Liver (tissue), 9 donors: ENCODE results near the gene CYTH3. TPM values are rescaled to one million over a fixed set of nuclear protein-coding genes. Genes with fewer than 3 reads are reported as not detected.
A peak's percentile ranks its signal among the peaks of the same experiment; 100 is the strongest.

Source experiments
- DNase-seq: peaks from one replicate; pipeline ENCODE4 v3.0.0-alpha.2; 2017; ENCODE audit warnings: low spot score
- H3K27ac ChIP-seq, 2 donors: one replicate each; pipeline ENCODE4 v1.7.0; 2013; ENCODE audit warnings: inconsistent platforms in 2 of 2, low read length in 2 of 2, control low read depth in 1 of 2, low read depth in 1 of 2, mild to moderate bottlenecking in 1 of 2
- H3K27me3 ChIP-seq, 4 donors: one replicate each; pipeline versions ENCODE4 v1.6.1 to v1.7.0; 2013; ENCODE audit warnings: low read length in 3 of 4, inconsistent platforms in 1 of 4, mild to moderate bottlenecking in 1 of 4, moderate library complexity in 1 of 4; ENCODE audit not compliant: control insufficient read depth in 4 of 4, insufficient read depth in 4 of 4
- H3K36me3 ChIP-seq, 4 donors: one replicate each; pipeline versions ENCODE4 v1.6.1 to v1.7.0; 2013; ENCODE audit warnings: low read length in 3 of 4, mild to moderate bottlenecking in 3 of 4, low read depth in 1 of 4, moderate library complexity in 1 of 4; ENCODE audit not compliant: control insufficient read depth in 4 of 4, insufficient read depth in 3 of 4
- H3K4me1 ChIP-seq, 4 donors: one replicate each; pipeline versions ENCODE4 v1.6.1 to v1.7.0; 2013; ENCODE audit warnings: low read length in 3 of 4, mild to moderate bottlenecking in 3 of 4, moderate library complexity in 1 of 4; ENCODE audit not compliant: control insufficient read depth in 4 of 4, insufficient read depth in 4 of 4
- H3K4me3 ChIP-seq, 3 donors: one replicate each; pipeline versions ENCODE4 v1.6.1 to v1.7.0; 2013; ENCODE audit warnings: low read length in 3 of 3, control low read depth in 1 of 3, low read depth in 1 of 3, mild to moderate bottlenecking in 1 of 3
- H3K9ac ChIP-seq, 2 donors: one replicate each; pipeline ENCODE4 v1.7.0; 2013; ENCODE audit warnings: low read length in 2 of 2, mild to moderate bottlenecking in 2 of 2, moderate library complexity in 2 of 2, control low read depth in 1 of 2, low read depth in 1 of 2
- H3K9me3 ChIP-seq, 4 donors: one replicate each; pipeline versions ENCODE4 v1.6.1 to v1.7.0; 2013; ENCODE audit warnings: low read length in 3 of 4; ENCODE audit not compliant: control insufficient read depth in 4 of 4
- CTCF ChIP-seq: fragments of 150-350 bp; IDR thresholded peaks from 2 replicates; pipeline ENCODE4 v1.5.1; 2017; ENCODE audit warnings: improper control_type of control experiment, low read depth, low read length; ENCODE audit not compliant: missing input control
- EGR1 ChIP-seq, 2 donors: IDR thresholded peaks; 2 replicates each; pipeline ENCODE4 v1.6.1; 2016 to 2018; ENCODE audit warnings: antibody characterized with exemption in 2 of 2, low read depth in 2 of 2
- FOXA1 ChIP-seq: IDR thresholded peaks from 2 replicates; pipeline ENCODE4 v1.6.1; 2016; ENCODE audit warnings: antibody characterized with exemption
- HNF4A ChIP-seq, 2 donors: conservative IDR thresholded peaks; 2 replicates each; pipeline ENCODE4 v1.6.1; 2016; ENCODE audit warnings: antibody characterized with exemption in 2 of 2, mild to moderate bottlenecking in 2 of 2
- HNF4G ChIP-seq: IDR thresholded peaks from 2 replicates; pipeline ENCODE4 v1.6.1; 2016; ENCODE audit warnings: antibody characterized with exemption
- JUND ChIP-seq, 2 donors: IDR thresholded peaks; 2 replicates each; pipeline ENCODE4 v1.6.1; 2016; ENCODE audit warnings: antibody characterized with exemption in 2 of 2
- NR2F2 ChIP-seq: IDR thresholded peaks from 2 replicates; pipeline ENCODE4 v1.6.1; 2016; ENCODE audit warnings: antibody characterized with exemption
- RAD21 ChIP-seq, 2 donors: IDR thresholded peaks; 2 replicates each; pipeline ENCODE4 v1.6.1; 2016; ENCODE audit warnings: antibody characterized with exemption in 2 of 2, mild to moderate bottlenecking in 2 of 2
- RXRA ChIP-seq, 2 donors: IDR thresholded peaks; 2 replicates each; pipeline ENCODE4 v1.6.1; 2017 to 2018; ENCODE audit warnings: antibody characterized with exemption in 2 of 2, mild to moderate bottlenecking in 1 of 2
- SP1 ChIP-seq: IDR thresholded peaks from 2 replicates; pipeline ENCODE4 v1.6.1; 2018; ENCODE audit warnings: antibody characterized with exemption, mild to moderate bottlenecking
- TAF1 ChIP-seq: conservative IDR thresholded peaks from 2 replicates; pipeline ENCODE4 v1.6.1; 2016; ENCODE audit warnings: antibody characterized with exemption, mild to moderate bottlenecking
- YY1 ChIP-seq: IDR thresholded peaks from 2 replicates; pipeline ENCODE4 v1.6.1; 2016; ENCODE audit warnings: antibody characterized with exemption, mild to moderate bottlenecking
- WGBS: extraction: QIAGEN DNeasy Blood & Tissue Kit; methylation state at CpG from one replicate; pipeline ENCODE4 v1.1.7; 2013; 5-methylcytosine and 5-hydroxymethylcytosine counted together
- polyA plus RNA-seq, 2 donors: library from polyadenylated mRNA; stranded (reverse) in 1 of 2; unstranded in 1 of 2; fragments of 200-250 nt in 1 of 2; fragments of >200 nt in 1 of 2; fragmentation: Nextera tagmentation in 1 of 2; extraction: Ambion mirVana in 1 of 2; gene quantifications; one replicate each; pipeline versions ENCODE4 v1.2.1 to v1.2.3, GENCODE V29; 2013 to 2015
- total RNA-seq, 2 donors: library from RNA; depleted of rRNA; stranded (reverse); fragments of >200 nt; gene quantifications; one replicate each; pipeline ENCODE4 v1.2.3, GENCODE V29; 2014
- donor health status: healthy.
- donor health status: healthy.
- donor health status: healthy.
- donor health status: healthy.
- donor health status: healthy.

CYTH3 gene
- total and polyA plus RNA-seq, 4 donors: 1.1 to 6.3 (median 3.7) TPM

- 57% methylated on average over 16 of the region's 16 CpGs for WGBS
- peak; percentile 53 for TF ChIP-seq SP1
- TF ChIP-seq EGR1 (IDR thresholded peaks at IDR 0.05; ENCODE audit: low read depth in 2 of 2): no peak
- TF ChIP-seq NR2F2: peak; percentile 88
- TF ChIP-seq RAD21 (IDR thresholded peaks at IDR 0.05): peak; percentile 8 to 12
- peak; percentile 45 to 53 for TF ChIP-seq RXRA (IDR thresholded peaks at IDR 0.05)
- TF ChIP-seq JUND (IDR thresholded peaks at IDR 0.05): peak in 1 of 2 donors; percentile 12
- TF ChIP-seq YY1: no peak
- peak overlapping the region; percentile 13 to 46 for H3K27ac ChIP-seq
These were observed 45.5 kb upstream of the CYTH3 start for GRCh38 chr7:6317797-6318438.

DNA sequence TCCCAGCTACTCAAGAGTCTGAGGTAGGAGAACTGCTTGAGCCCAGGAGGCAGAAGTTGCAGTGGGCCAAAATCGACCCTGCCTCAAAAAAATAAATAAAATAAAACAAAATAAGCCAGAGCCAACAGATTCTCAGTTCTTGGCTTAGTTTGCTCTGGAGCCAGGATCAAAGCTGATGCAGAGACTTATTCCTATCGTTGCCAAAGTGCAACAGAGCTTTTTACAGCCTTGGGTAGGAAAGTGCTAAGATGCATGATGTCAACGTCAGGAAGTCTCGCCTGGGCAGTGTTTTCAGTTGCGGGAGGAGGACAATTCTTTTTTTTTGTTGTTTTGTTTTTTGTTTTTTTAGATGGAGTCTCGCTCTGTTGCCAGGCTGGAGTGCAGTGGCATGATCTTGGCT, 43.8 kb upstream of the CYTH3 start:
- no peaks in the 10 kb centered on the region for H3K36me3 ChIP-seq
- H3K27me3 ChIP-seq: no peaks in the 10 kb centered on the region
- no peak overlapping the region for H3K27ac ChIP-seq
- no peak for DNase-seq
- H3K9ac ChIP-seq: no peak overlapping the region
- no peaks in the 10 kb centered on the region for H3K9me3 ChIP-seq
- 85% methylated on average over 6 of the region's 6 CpGs for WGBS
- TF ChIP-seq HNF4A (conservative IDR thresholded peaks at IDR 0.05) (no peak), YY1 (no peak), RAD21 (IDR thresholded peaks at IDR 0.05) (no peak), FOXA1 (no peak), HNF4G (no peak), JUND (IDR thresholded peaks at IDR 0.05) (no peak), TAF1 (no peak)
- H3K4me1 ChIP-seq: no peaks in the 10 kb centered on the region
- no peak overlapping the region for H3K4me3 ChIP-seq

More at GRCh38 chr7:6317797-6318438, 45.5 kb upstream of the CYTH3 start:
- Histone ChIP-seq H3K27me3 (no peaks in the 10 kb centered on the region), H3K4me1 (no peaks in the 10 kb centered on the region), H3K4me3 (no peak overlapping the region), H3K9me3 (no peaks in the 10 kb centered on the region), H3K9ac (no peak overlapping the region), H3K36me3 (no peaks in the 10 kb centered on the region)
- no peak for DNase-seq

DNA sequence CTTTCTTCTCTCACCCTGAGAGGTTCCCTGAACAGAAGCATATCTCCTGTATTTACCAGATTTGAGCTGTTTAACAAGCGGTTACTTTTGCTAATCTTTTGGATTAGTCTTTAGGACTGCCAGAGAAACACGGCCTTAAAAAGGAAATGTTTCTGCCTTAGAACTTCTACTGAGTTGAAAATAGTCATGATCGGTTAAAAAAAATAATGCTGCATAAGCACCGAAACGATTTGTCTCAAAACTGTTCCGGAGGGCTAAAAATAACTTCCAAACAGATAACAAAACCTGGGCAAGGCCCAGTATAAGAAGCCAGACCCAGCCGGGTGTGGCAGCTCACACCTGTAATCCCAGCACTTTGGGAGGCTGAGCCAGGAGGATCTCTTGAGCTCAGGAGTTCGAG, 43.3 kb upstream of the CYTH3 start:
- Histone ChIP-seq H3K27me3 (no peaks in the 10 kb centered on the region), H3K9ac (no peak overlapping the region), H3K4me1 (no peaks in the 10 kb centered on the region), H3K9me3 (no peaks in the 10 kb centered on the region), H3K36me3 (no peaks in the 10 kb centered on the region), H3K27ac (no peak overlapping the region), H3K4me3 (no peak overlapping the region)
- 80% methylated on average over 8 of the region's 8 CpGs for WGBS
- TF ChIP-seq SP1: no peak
- no peak for TF ChIP-seq CTCF
- TF ChIP-seq EGR1 (IDR thresholded peaks at IDR 0.05; ENCODE audit: low read depth in 2 of 2): no peak
- no peak for TF ChIP-seq JUND (IDR thresholded peaks at IDR 0.05)
- no peak for TF ChIP-seq RXRA (IDR thresholded peaks at IDR 0.05)
- no peak for DNase-seq
